ENCODE data around the gene SLC35F1. TPM values are rescaled to one million over a fixed set of nuclear protein-coding genes. Genes with fewer than 3 reads are reported as not detected.

Gene SLC35F1
- polyA plus RNA-seq, 1 donor (not counting 4 experiments of a cell fraction or from before 2014, with no cell fraction given) = not detected

GRCh38 chr6:118168421-118168820 is 261.4 kb downstream of the SLC35F1 start:
- Histone ChIP-seq H3K27ac (ENCODE audit: control insufficient read depth, insufficient read depth, low read length) (no peak overlapping the region), H3K4me2 (ENCODE audit: control insufficient read depth, extremely low read depth, insufficient read depth, low read depth, low read length) (no peak overlapping the region), H3K4me1 (ENCODE audit: control insufficient read depth, extremely low read depth, insufficient read depth, low read length) (no peaks in the 10 kb centered on the region), H3K79me2 (ENCODE audit: control insufficient read depth, insufficient read depth, low read length) (no peaks in the 10 kb centered on the region), H3K9me1 (ENCODE audit: control insufficient read depth, extremely low read depth, insufficient read depth, low read length) (no peaks in the 10 kb centered on the region), H2AFZ (ENCODE audit: control insufficient read depth, low read length) (no peak overlapping the region), H3K27me3 (ENCODE audit: control insufficient read depth, extremely low read depth, insufficient read depth, low read length) (no peaks in the 10 kb centered on the region), H3K9ac (ENCODE audit: control insufficient read depth, extremely low read depth, insufficient read depth, low read length) (no peak overlapping the region), H4K20me1 (ENCODE audit: control insufficient read depth, extremely low read depth, insufficient read depth, low read length) (no peaks in the 10 kb centered on the region), H3K4me3 (ENCODE audit: control insufficient read depth in 2 of 3, extremely low read depth in 1 of 3, insufficient read depth in 2 of 3, low read depth in 1 of 3, low read length in 3 of 3) (no peak overlapping the region), H3K9me3 (ENCODE audit: control insufficient read depth, low read depth, low read length) (no peaks in the 10 kb centered on the region), H3K36me3 (ENCODE audit: control insufficient read depth in 2 of 2, extremely low read depth in 1 of 2, insufficient read depth in 2 of 2, low read length in 2 of 2) (no peaks in the 10 kb centered on the region)
- TF ChIP-seq CTCF (optimal IDR thresholded peaks at IDR 0.05 in 1 of 3, IDR thresholded peaks at IDR 0.05 in 1 of 3, conservative IDR thresholded peaks at IDR 0.05 in 1 of 3; ENCODE audit: extremely low read depth in 1 of 3, insufficient read depth in 2 of 3, low read length in 3 of 3) (no peak), EZH2 (IDR thresholded peaks at IDR 0.05; ENCODE audit: low read length) (no peak)
- FAIRE-seq (no peak), DNase-seq (ENCODE audit: low read depth, low spot score) (no peak)
- dilution Hi-C loops (cut with MboI; ENCODE audit: extremely low pct_ligation_motif_present, low sequenced_read_pairs) = no loop called here

GRCh38 chr6:118171852-118172251 is 264.8 kb downstream of the SLC35F1 start:
- Histone ChIP-seq H4K20me1 (ENCODE audit: control insufficient read depth, extremely low read depth, insufficient read depth, low read length) (no peaks in the 10 kb centered on the region), H3K4me2 (ENCODE audit: control insufficient read depth, extremely low read depth, insufficient read depth, low read depth, low read length) (no peak overlapping the region), H3K9ac (ENCODE audit: control insufficient read depth, extremely low read depth, insufficient read depth, low read length) (no peak overlapping the region), H2AFZ (ENCODE audit: control insufficient read depth, low read length) (no peak overlapping the region), H3K4me1 (ENCODE audit: control insufficient read depth, extremely low read depth, insufficient read depth, low read length) (no peaks in the 10 kb centered on the region), H3K4me3 (ENCODE audit: control insufficient read depth in 2 of 3, extremely low read depth in 1 of 3, insufficient read depth in 2 of 3, low read depth in 1 of 3, low read length in 3 of 3) (no peak overlapping the region), H3K27ac (ENCODE audit: control insufficient read depth, insufficient read depth, low read length) (no peak overlapping the region), H3K27me3 (ENCODE audit: control insufficient read depth, extremely low read depth, insufficient read depth, low read length) (no peaks in the 10 kb centered on the region), H3K79me2 (ENCODE audit: control insufficient read depth, insufficient read depth, low read length) (no peaks in the 10 kb centered on the region), H3K9me1 (ENCODE audit: control insufficient read depth, extremely low read depth, insufficient read depth, low read length) (no peaks in the 10 kb centered on the region), H3K36me3 (ENCODE audit: control insufficient read depth in 2 of 2, extremely low read depth in 1 of 2, insufficient read depth in 2 of 2, low read length in 2 of 2) (no peaks in the 10 kb centered on the region), H3K9me3 (ENCODE audit: control insufficient read depth, low read depth, low read length) (no peaks in the 10 kb centered on the region)
- no peak for FAIRE-seq
- TF ChIP-seq EZH2 (IDR thresholded peaks at IDR 0.05; ENCODE audit: low read length) (no peak), CTCF (optimal IDR thresholded peaks at IDR 0.05 in 1 of 3, IDR thresholded peaks at IDR 0.05 in 1 of 3, conservative IDR thresholded peaks at IDR 0.05 in 1 of 3; ENCODE audit: extremely low read depth in 1 of 3, insufficient read depth in 2 of 3, low read length in 3 of 3) (no peak)
- DNase-seq (ENCODE audit: low read depth, low spot score) = no peak
- dilution Hi-C loops (cut with MboI; ENCODE audit: extremely low pct_ligation_motif_present, low sequenced_read_pairs) = no loop called here
